Adrenal gland (tissue), 12 donors: ENCODE data around the gene SRBD1. TPM values are rescaled to one million over a fixed set of nuclear protein-coding genes. Genes with fewer than 3 reads are reported as not detected.

Source experiments
- DNase-seq, 7 donors: peaks; one replicate each; pipeline ENCODE4 v3.0.0-alpha.2; 2019 to 2020
- H3K27ac ChIP-seq, 5 donors: fragments of 200-600 bp; sonication (generic) in 4 of 5; 1 replicate in 3 of 5; 2 replicates in 2 of 5; pipeline versions ENCODE4 v1.5.1 to v1.8.0; 2016 to 2020; ENCODE audit warnings: mild to moderate bottlenecking in 1 of 5
- H3K27me3 ChIP-seq: fragments of 200-600 bp; 2 replicates; pipeline ENCODE4 v1.8.0; 2021
- H3K36me3 ChIP-seq, 2 donors: fragments of 200-600 bp; replicated peaks in 1 of 2; 1 replicate in 1 of 2; 2 replicates in 1 of 2; pipeline versions ENCODE4 v1.5.1 to v1.8.0; 2018 to 2022
- H3K4me1 ChIP-seq, 2 donors: fragments of 200-600 bp; replicated peaks in 1 of 2; 1 replicate in 1 of 2; 2 replicates in 1 of 2; pipeline versions ENCODE4 v1.5.1 to v1.8.0; 2018 to 2021
- H3K4me3 ChIP-seq, 4 donors: fragments of 200-600 bp; sonication (generic) in 3 of 4; one replicate each; pipeline ENCODE4 v1.5.1; 2016 to 2018
- H3K9me3 ChIP-seq, 3 donors: fragments of 200-600 bp; sonication (generic) in 1 of 3; replicated peaks in 1 of 3; 1 replicate in 2 of 3; 2 replicates in 1 of 3; pipeline versions ENCODE4 v1.5.1 to v1.8.0; 2016 to 2021
- CTCF ChIP-seq, 6 experiments: fragments of 450-650 bp in 4 of 6; fragments of 200-600 bp in 2 of 6; sonication (generic) in 1 of 6; IDR thresholded peaks; 1 replicate in 5 of 6; 2 replicates in 1 of 6; pipeline versions ENCODE4 v1.5.1 to v1.8.0; 2016 to 2021; ENCODE audit warnings: antibody characterized with exemption in 6 of 6, mild to moderate bottlenecking in 2 of 6, moderate library complexity in 1 of 6
- POLR2A ChIP-seq, 2 donors: fragments of 450-650 bp; IDR thresholded peaks; one replicate each; pipeline ENCODE4 v1.6.1; 2017; ENCODE audit warnings: antibody characterized with exemption in 2 of 2, mild to moderate bottlenecking in 2 of 2, moderate library complexity in 1 of 2
- WGBS, 4 donors: extraction: QIAGEN DNeasy Blood & Tissue Kit in 2 of 4; methylation state at CpG; one replicate each; pipeline versions ENCODE4 v1.1.5 to v1.1.7; 2013 to 2017; 5-methylcytosine and 5-hydroxymethylcytosine counted together
- intact Hi-C, 2 donors: fragments of 100-400 bp; cut with DNase I; formaldehyde crosslinking; loops; one replicate each; pipeline versions ENCODE4 v1.14.1 to v1.15.0; 2022 to 2023
- polyA plus RNA-seq, 3 donors: library from polyadenylated mRNA; stranded (reverse); fragments of 200-250 nt in 2 of 3; fragments of 350-450 nt in 1 of 3; fragmentation: Illumina TruSeq in 1 of 3; extraction: RNeasy Lipid Tissue Mini Kit (QIAGEN cat#74804) in 1 of 3; gene quantifications; one replicate each; pipeline ENCODE4 v1.2.3, GENCODE V29; 2013 to 2014
- total RNA-seq, 9 donors: library from RNA; depleted of rRNA in 4 of 9; stranded (reverse); fragments of >200 nt in 4 of 9; fragments of 120-200 nt in 1 of 9; fragmentation: NEBNext Ultra II Directional in 1 of 9; extraction: Animal tissue kit (Norgen Biotek cat#: 25700) in 1 of 9; gene quantifications; one replicate each; pipeline versions ENCODE4 v1.1.0 to v1.2.4, GENCODE V29; 2013 to 2023
- donor health status: healthy with polysubstance abuse.
- donor health status: Bipolar disorder and iron deficiency.
- donor health status: DM: yes; HTN: yes; CAD: no.
- donor health status: DM: no; HTN: no; CAD: no.
- donor health status: DM: no; HTN: no; CAD: no.
- donor health status: DM: yes; HTN: yes; CAD: no.

Gene SRBD1
- total and polyA plus RNA-seq, 12 donors, result 2.7 to 21.6 (median 13.8) TPM

GRCh38 chr2:45370369-45370768, 240.7 kb downstream of the SRBD1 start:
- intact Hi-C loops, result no loop called here
- no peaks in the 10 kb centered on the region for H3K9me3 ChIP-seq
- no peak for DNase-seq
- TF ChIP-seq POLR2A (IDR thresholded peaks at IDR 0.05) (no peak), CTCF (IDR thresholded peaks at IDR 0.05) (no peak)
- no peaks in the 10 kb centered on the region for H3K36me3 ChIP-seq
- no peaks in the 10 kb centered on the region for H3K27me3 ChIP-seq
- H3K4me1 ChIP-seq, result no peaks in the 10 kb centered on the region
- WGBS, 4 donors, result 74 to 91% (median 84%) methylated on average over 2 of the region's 2 CpGs
- no peak overlapping the region for H3K4me3 ChIP-seq
- H3K27ac ChIP-seq, result no peak overlapping the region

- H3K36me3 ChIP-seq, result no peaks in the 10 kb centered on the region
- 82 to 97% (median 87%) methylated on average over 1 of the region's 1 CpG for WGBS, 4 donors
- DNase-seq, result no peak
- no peaks in the 10 kb centered on the region for H3K9me3 ChIP-seq
- intact Hi-C loops, result no loop called here
- H3K4me3 ChIP-seq, result no peak overlapping the region
- H3K27me3 ChIP-seq, result no peaks in the 10 kb centered on the region
- no peak for TF ChIP-seq POLR2A (IDR thresholded peaks at IDR 0.05)
- TF ChIP-seq CTCF (IDR thresholded peaks at IDR 0.05), result no peak
- H3K27ac ChIP-seq, result no peak overlapping the region
- H3K4me1 ChIP-seq, result no peaks in the 10 kb centered on the region
These were observed 242.3 kb downstream of the SRBD1 start for GRCh38 chr2:45368792-45369191.

GRCh38 chr2:45361666-45362065, 249.4 kb downstream of the SRBD1 start:
- Histone ChIP-seq H3K36me3 (no peaks in the 10 kb centered on the region), H3K4me3 (no peak overlapping the region), H3K27ac (no peak overlapping the region), H3K27me3 (no peaks in the 10 kb centered on the region), H3K4me1 (no peaks in the 10 kb centered on the region), H3K9me3 (no peaks in the 10 kb centered on the region)
- WGBS, 4 donors, result 79 to 82% (median 80%) methylated on average over 2 of the region's 2 CpGs
- TF ChIP-seq CTCF (IDR thresholded peaks at IDR 0.05) (no peak), POLR2A (IDR thresholded peaks at IDR 0.05) (no peak)
- DNase-seq, result no peak
- intact Hi-C loops, result no loop called here

- no peak for DNase-seq
- Histone ChIP-seq H3K36me3 (no peaks in the 10 kb centered on the region), H3K9me3 (no peaks in the 10 kb centered on the region), H3K4me3 (no peak overlapping the region), H3K4me1 (no peaks in the 10 kb centered on the region), H3K27me3 (no peaks in the 10 kb centered on the region), H3K27ac (no peak overlapping the region)
- intact Hi-C loops, result no loop called here
- TF ChIP-seq CTCF (IDR thresholded peaks at IDR 0.05) (no peak), POLR2A (IDR thresholded peaks at IDR 0.05) (no peak)
- WGBS, 4 donors, result 93 to 98% (median 97%) methylated on average over 2 of the region's 2 CpGs
These were observed 256.3 kb downstream of the SRBD1 start for GRCh38 chr2:45354776-45355175.
